Ovary (tissue), 9 donors: ENCODE data around the gene MPIG6B. TPM values are rescaled to one million over a fixed set of nuclear protein-coding genes. Genes with fewer than 3 reads are reported as not detected.

Source experiments
- DNase-seq, 5 donors: peaks; one replicate each; pipeline ENCODE4 v3.0.0-alpha.2; 2019 to 2020
- H3K27ac ChIP-seq, 2 donors: fragments of 200-600 bp; one replicate each; pipeline versions ENCODE4 v1.5.1 to v1.8.0; 2019 to 2022
- H3K27me3 ChIP-seq: fragments of 200-600 bp; one replicate; pipeline ENCODE4 v1.8.0; 2022
- H3K36me3 ChIP-seq: fragments of 200-600 bp; sonication (generic); one replicate; pipeline ENCODE4 v1.5.1; 2019
- H3K4me1 ChIP-seq: one replicate; pipeline ENCODE4 v1.8.1; 2013; ENCODE audit warnings: mild to moderate bottlenecking, moderate library complexity; ENCODE audit not compliant: insufficient read depth
- H3K4me3 ChIP-seq: fragments of 200-600 bp; sonication (generic); one replicate; pipeline ENCODE4 v1.5.1; 2017
- H3K9me3 ChIP-seq, 2 donors: fragments of 200-600 bp in 1 of 2; sonication (generic) in 1 of 2; one replicate each; pipeline versions ENCODE4 v1.5.1 to v1.8.1; 2013 to 2019; ENCODE audit warnings: mild to moderate bottlenecking in 1 of 2, moderate library complexity in 1 of 2
- EP300 ChIP-seq: sonication (generic); formaldehyde crosslinking; IDR thresholded peaks from one replicate; pipeline ENCODE4 v1.6.1; 2017; ENCODE audit warnings: antibody characterized with exemption
- POLR2A ChIP-seq: fragments of 450-650 bp; IDR thresholded peaks from one replicate; pipeline ENCODE4 v1.6.1; 2017; ENCODE audit warnings: antibody characterized with exemption, mild to moderate bottlenecking, moderate library complexity
- WGBS, 3 donors: extraction: QIAGEN DNeasy Blood & Tissue Kit in 1 of 3; methylation state at CpG; one replicate each; pipeline versions ENCODE4 v1.1.5 to v1.1.7; 2013 to 2017; 5-methylcytosine and 5-hydroxymethylcytosine counted together
- intact Hi-C, 4 donors: fragments of 100-400 bp; cut with DNase I; formaldehyde crosslinking; loops; one replicate each; pipeline versions ENCODE4 v1.11.0 to v1.15.1; 2022 to 2023
- microRNA-seq, 3 donors: library from miRNA; unstranded; fragments of <30 nt; microRNA quantifications; one replicate each; pipeline versions ENCODE4 to v1.2.0, GENCODE V29; 2019 to 2020
- polyA plus RNA-seq, 2 donors: library from polyadenylated mRNA; stranded (reverse); fragments of 200-250 nt in 1 of 2; fragments of 350-450 nt in 1 of 2; fragmentation: Illumina TruSeq in 1 of 2; extraction: RNeasy Lipid Tissue Mini Kit (QIAGEN cat#74804) in 1 of 2; gene quantifications; one replicate each; pipeline ENCODE4 v1.2.3, GENCODE V29; 2013 to 2014
- small RNA-seq: library from RNA; depleted of rRNA; stranded (forward); fragments of <200 nt; gene quantifications from one replicate; pipeline ENCODE3, GENCODE V24; 2016
- total RNA-seq, 7 donors: library from RNA; depleted of rRNA in 2 of 7; stranded (reverse); fragments of >200 nt in 2 of 7; fragmentation: NEBNext Ultra II Directional in 3 of 7; extraction: Animal tissue kit (Norgen Biotek cat#: 25700) in 3 of 7; gene quantifications; one replicate each; pipeline versions ENCODE4 v1.1.0 to v1.2.4, GENCODE V29; 2016 to 2023
- TF ChIP-seq, protein P1 (sequence below), 3 donors: fragments of 450-650 bp in 2 of 3; fragments of 200-600 bp in 1 of 3; IDR thresholded peaks; one replicate each; pipeline versions ENCODE4 v1.5.1 to v1.8.0; 2016 to 2022; ENCODE audit warnings: antibody characterized with exemption in 3 of 3, mild to moderate bottlenecking in 1 of 3
- donor health status: DM: no; HTN: no; CAD: no; lungs with moderate emphysema.
- donor health status: DM: no; HTN: no; CAD: no.
- donor health status: Bipolar disorder and iron deficiency.
- donor health status: DM: yes; HTN: yes; CAD: no.
- donor health status: DM: no; HTN: no; CAD: no.
- donor health status: DM: yes; HTN: yes; CAD: no.

Gene MPIG6B
- total and polyA plus RNA-seq, 9 donors: 0.06 to 0.94 (median 0.60) TPM; not detected in 4

DNA sequence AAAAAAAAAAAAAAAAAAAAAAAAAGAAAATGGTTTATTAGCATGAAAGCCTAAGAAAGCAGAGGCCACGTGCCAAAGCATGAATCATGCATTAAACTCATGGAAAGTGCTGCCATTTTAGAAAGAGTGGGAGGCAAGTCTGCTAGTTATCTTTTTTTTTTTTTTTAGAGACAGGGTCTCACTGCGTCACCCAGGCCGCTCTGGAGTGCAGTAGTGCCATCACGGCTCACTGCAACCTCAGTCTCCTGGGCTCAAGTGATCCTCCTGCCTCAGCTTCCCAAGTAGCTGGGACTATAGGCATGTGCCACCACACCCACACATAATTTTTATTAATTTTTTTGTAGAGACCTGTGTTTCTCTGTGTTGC lies 48.8 kb downstream of the MPIG6B start:
- 48 to 68% (median 63%) methylated on average over 4 of the region's 4 CpGs for WGBS, 3 donors
- no peaks in the 10 kb centered on the region for H3K9me3 ChIP-seq
- TF ChIP-seq, protein P1, sequence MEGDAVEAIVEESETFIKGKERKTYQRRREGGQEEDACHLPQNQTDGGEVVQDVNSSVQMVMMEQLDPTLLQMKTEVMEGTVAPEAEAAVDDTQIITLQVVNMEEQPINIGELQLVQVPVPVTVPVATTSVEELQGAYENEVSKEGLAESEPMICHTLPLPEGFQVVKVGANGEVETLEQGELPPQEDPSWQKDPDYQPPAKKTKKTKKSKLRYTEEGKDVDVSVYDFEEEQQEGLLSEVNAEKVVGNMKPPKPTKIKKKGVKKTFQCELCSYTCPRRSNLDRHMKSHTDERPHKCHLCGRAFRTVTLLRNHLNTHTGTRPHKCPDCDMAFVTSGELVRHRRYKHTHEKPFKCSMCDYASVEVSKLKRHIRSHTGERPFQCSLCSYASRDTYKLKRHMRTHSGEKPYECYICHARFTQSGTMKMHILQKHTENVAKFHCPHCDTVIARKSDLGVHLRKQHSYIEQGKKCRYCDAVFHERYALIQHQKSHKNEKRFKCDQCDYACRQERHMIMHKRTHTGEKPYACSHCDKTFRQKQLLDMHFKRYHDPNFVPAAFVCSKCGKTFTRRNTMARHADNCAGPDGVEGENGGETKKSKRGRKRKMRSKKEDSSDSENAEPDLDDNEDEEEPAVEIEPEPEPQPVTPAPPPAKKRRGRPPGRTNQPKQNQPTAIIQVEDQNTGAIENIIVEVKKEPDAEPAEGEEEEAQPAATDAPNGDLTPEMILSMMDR (IDR thresholded peaks at IDR 0.05): no peak
- TF ChIP-seq EP300: no peak
- no peak for TF ChIP-seq POLR2A
- DNase-seq: no peak
- no peaks in the 10 kb centered on the region for H3K27me3 ChIP-seq
- no peak overlapping the region for H3K27ac ChIP-seq
- H3K4me1 ChIP-seq: peaks cover 5% of the 10 kb centered on the region
- intact Hi-C loops: loop anchor here in 1 of 4 donors (2.0 kb wide), 1 partner anchor 49 kb away; the partner anchor contains the start of gene MPIG6B
- no peak overlapping the region for H3K4me3 ChIP-seq
- H3K36me3 ChIP-seq: no peaks in the 10 kb centered on the region

DNA sequence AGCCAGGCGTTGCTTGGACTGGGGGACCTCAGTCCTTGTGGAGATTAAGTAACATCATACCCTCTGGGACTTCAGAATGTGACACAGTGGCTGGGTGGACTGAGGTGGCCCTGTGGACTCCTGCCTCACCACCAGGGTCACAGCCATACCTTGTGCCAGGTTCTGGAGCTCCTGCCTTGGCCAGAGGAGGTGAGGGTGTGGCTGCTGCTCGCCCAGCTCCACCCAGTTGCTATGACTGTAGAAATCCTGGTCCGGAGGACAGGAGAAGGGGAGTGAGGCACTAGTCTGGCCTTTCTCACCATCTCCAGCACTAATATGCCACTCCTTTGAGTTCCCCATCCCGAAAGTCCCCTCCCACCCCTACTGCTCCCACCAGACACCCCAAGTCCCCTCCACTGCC lies 52.0 kb downstream of the MPIG6B start:
- no peak overlapping the region for H3K4me3 ChIP-seq
- no peak overlapping the region for H3K27ac ChIP-seq
- H3K27me3 ChIP-seq: no peaks in the 10 kb centered on the region
- TF ChIP-seq, protein P1 (IDR thresholded peaks at IDR 0.05): no peak
- TF ChIP-seq POLR2A (no peak), EP300 (no peak)
- intact Hi-C loops: no loop called here
- 81 to 86% (median 84%) methylated on average over 3 to 4 of the region's 4 CpGs for WGBS, 3 donors
- peaks cover 11% of the 10 kb centered on the region for H3K4me1 ChIP-seq
- H3K9me3 ChIP-seq: no peaks in the 10 kb centered on the region
- H3K36me3 ChIP-seq: no peaks in the 10 kb centered on the region
- DNase-seq: no peak

GRCh38 chr6:31775633-31776484 lies 52.7 kb downstream of the MPIG6B start:
- intact Hi-C loops: no loop called here
- Histone ChIP-seq H3K4me3 (no peak overlapping the region), H3K27me3 (no peaks in the 10 kb centered on the region), H3K27ac (peak overlapping the region in 1 of 2 donors; percentile 9), H3K9me3 (no peaks in the 10 kb centered on the region), H3K4me1 (peaks cover 11% of the 10 kb centered on the region), H3K36me3 (no peaks in the 10 kb centered on the region)
- peak in 1 of 5 donors; percentile 39 for DNase-seq
- WGBS, 3 donors: 88 to 93% (median 91%) methylated on average over 32 of the region's 32 CpGs
- TF ChIP-seq, protein P1 (IDR thresholded peaks at IDR 0.05): no peak
- TF ChIP-seq EP300: no peak
- no peak for TF ChIP-seq POLR2A

Small RNA genes lying within 50 kb of the gene (microRNA-seq; reads per million reads assigned to microRNA genes)
- gene MIR4646: 0.18 to 0.75 (median 0.63) reads per million in 3 donors

Small RNA genes lying within 50 kb of the gene (small RNA-seq; reads per million reads assigned to genes)
- gene LY6G6D (not detected), gene MIR4646 (not detected), gene MSH5-SAPCD1 (not detected), gene RNU6-850P (not detected), gene SAPCD1 (not detected)

Other genes with a start within 250 kb of the MPIG6B start
Only the 30 nearest of the 42 such genes appear.
- 1 to 10 TPM in 1 of 7 donors, under 1 TPM in 1, not detected in 5; 0.18 to 1.3 TPM for gene LTA, start 151.1 kb upstream of the MPIG6B start, total RNA-seq
- gene LTA, start 151.1 kb upstream of the MPIG6B start, polyA plus RNA-seq: under 1 TPM; 0.17 to 0.43 TPM
- 1 to 10 TPM in 2 of 7 donors, under 1 TPM in 3, not detected in 2; 0.24 to 3.0 (median 0.56) TPM for gene TNF, start 147.8 kb upstream of the MPIG6B start, total RNA-seq
- 1 to 10 TPM in 1 of 2 donors, not detected in 1; 1.0 TPM for gene TNF, start 147.8 kb upstream of the MPIG6B start, polyA plus RNA-seq
- 1 to 10 TPM in 1 of 7 donors, under 1 TPM in 3, not detected in 3; 0.42 to 1.8 (median 0.62) TPM for gene LTB, start 140.9 kb upstream of the MPIG6B start, total RNA-seq
- under 1 TPM; 0.48 to 0.73 TPM for gene LTB, start 140.9 kb upstream of the MPIG6B start, polyA plus RNA-seq
- 10 to 100 TPM in 3 of 7 donors, 1 to 10 TPM in 4; 3.8 to 34.0 (median 8.6) TPM for gene LST1, start 137.1 kb upstream of the MPIG6B start, total RNA-seq
- 10 to 100 TPM in 1 of 2 donors, 1 to 10 TPM in 1; 8.1 to 12.2 TPM for gene LST1, start 137.1 kb upstream of the MPIG6B start, polyA plus RNA-seq
- under 1 TPM in 1 of 7 donors, not detected in 6; 0.59 TPM for gene NCR3, start 130.4 kb upstream of the MPIG6B start, total RNA-seq
- under 1 TPM in 1 of 2 donors, not detected in 1; 0.27 TPM for gene NCR3, start 130.4 kb upstream of the MPIG6B start, polyA plus RNA-seq
- gene AIF1, start 108.1 kb upstream of the MPIG6B start, total RNA-seq: 10 to 100 TPM in 4 of 7 donors, 1 to 10 TPM in 3; 4.5 to 26.6 (median 12.9) TPM
- 10 to 100 TPM; 24.5 to 82.4 TPM for gene AIF1, start 108.1 kb upstream of the MPIG6B start, polyA plus RNA-seq
- 100 to 1,000 TPM in 5 of 7 donors, 10 to 100 TPM in 2; 48.5 to 222 (median 180) TPM for gene PRRC2A, start 102.7 kb upstream of the MPIG6B start, total RNA-seq
- 100 to 1,000 TPM in 1 of 2 donors, 10 to 100 TPM in 1; 64.8 to 104 TPM for gene PRRC2A, start 102.7 kb upstream of the MPIG6B start, polyA plus RNA-seq
- gene BAG6, start 70.7 kb upstream of the MPIG6B start, total RNA-seq: 100 to 1,000 TPM; 113 to 246 (median 209) TPM
- 100 to 1,000 TPM; 140 to 170 TPM for gene BAG6, start 70.7 kb upstream of the MPIG6B start, polyA plus RNA-seq
- gene APOM, start 67.5 kb upstream of the MPIG6B start, total RNA-seq: 1 to 10 TPM; 1.3 to 7.2 (median 4.0) TPM
- gene APOM, start 67.5 kb upstream of the MPIG6B start, polyA plus RNA-seq: 1 to 10 TPM; 1.5 to 7.7 TPM
- gene C6orf47, start 62.6 kb upstream of the MPIG6B start, total RNA-seq: 10 to 100 TPM; 13.9 to 26.2 (median 22.6) TPM
- 10 to 100 TPM; 15.9 to 17.6 TPM for gene C6orf47, start 62.6 kb upstream of the MPIG6B start, polyA plus RNA-seq
- gene GPANK1, start 58.4 kb upstream of the MPIG6B start, total RNA-seq: 10 to 100 TPM; 14.6 to 19.9 (median 16.5) TPM
- 10 to 100 TPM; 25.1 to 26.6 TPM for gene GPANK1, start 58.4 kb upstream of the MPIG6B start, polyA plus RNA-seq
- gene CSNK2B, start 57.3 kb upstream of the MPIG6B start, total RNA-seq: 100 to 1,000 TPM; 120 to 258 (median 139) TPM
- gene CSNK2B, start 57.3 kb upstream of the MPIG6B start, polyA plus RNA-seq: 100 to 1,000 TPM; 186 to 240 TPM
- gene LY6G5B, start 53.4 kb upstream of the MPIG6B start, total RNA-seq: 10 to 100 TPM in 5 of 7 donors, 1 to 10 TPM in 2; 8.5 to 28.4 (median 13.1) TPM
- gene LY6G5B, start 53.4 kb upstream of the MPIG6B start, polyA plus RNA-seq: 10 to 100 TPM; 11.4 to 15.0 TPM
- 1 to 10 TPM in 6 of 7 donors, not detected in 1; 1.2 to 2.3 (median 2.0) TPM for gene LY6G5C, start 42.3 kb upstream of the MPIG6B start, total RNA-seq
- 1 to 10 TPM; 2.7 to 3.7 TPM for gene LY6G5C, start 42.3 kb upstream of the MPIG6B start, polyA plus RNA-seq
- 10 to 100 TPM; 31.1 to 60.4 (median 37.6) TPM for gene ABHD16A, start 20.0 kb upstream of the MPIG6B start, total RNA-seq
- gene ABHD16A, start 20.0 kb upstream of the MPIG6B start, polyA plus RNA-seq: 10 to 100 TPM; 25.4 to 35.2 TPM
- gene LY6G6F, start 16.5 kb upstream of the MPIG6B start, total RNA-seq: not detected
- gene LY6G6F, start 16.5 kb upstream of the MPIG6B start, polyA plus RNA-seq: not detected
- not detected for gene LY6G6D, start 8.0 kb upstream of the MPIG6B start, total RNA-seq
- gene LY6G6D, start 8.0 kb upstream of the MPIG6B start, polyA plus RNA-seq: not detected
- gene LY6G6C, start 1.6 kb upstream of the MPIG6B start, total RNA-seq: 1 to 10 TPM in 2 of 7 donors, not detected in 5; 1.0 to 4.9 TPM
- under 1 TPM in 1 of 2 donors, not detected in 1; 0.17 TPM for gene LY6G6C, start 1.6 kb upstream of the MPIG6B start, polyA plus RNA-seq
- 100 to 1,000 TPM in 3 of 7 donors, 10 to 100 TPM in 4; 61.2 to 139 (median 95.2) TPM for gene DDAH2, start 5.9 kb downstream of the MPIG6B start, total RNA-seq
- gene DDAH2, start 5.9 kb downstream of the MPIG6B start, polyA plus RNA-seq: 100 to 1,000 TPM in 1 of 2 donors, 10 to 100 TPM in 1; 23.9 to 127 TPM
- 100 to 1,000 TPM; 128 to 208 (median 184) TPM for gene CLIC1, start 13.2 kb downstream of the MPIG6B start, total RNA-seq
- gene CLIC1, start 13.2 kb downstream of the MPIG6B start, polyA plus RNA-seq: 100 to 1,000 TPM; 199 to 473 TPM
- 10 to 100 TPM in 4 of 7 donors, 1 to 10 TPM in 3; 8.6 to 19.1 (median 14.5) TPM for gene MSH5, start 16.6 kb downstream of the MPIG6B start, total RNA-seq
- 1 to 10 TPM; 4.8 to 7.8 TPM for gene MSH5, start 16.6 kb downstream of the MPIG6B start, polyA plus RNA-seq
- gene SAPCD1, start 39.3 kb downstream of the MPIG6B start, total RNA-seq: 1 to 10 TPM in 5 of 7 donors, under 1 TPM in 1, not detected in 1; 0.94 to 5.2 (median 3.6) TPM
- 1 to 10 TPM; 1.6 to 2.9 TPM for gene SAPCD1, start 39.3 kb downstream of the MPIG6B start, polyA plus RNA-seq
- 10 to 100 TPM in 1 of 7 donors, 1 to 10 TPM in 5, under 1 TPM in 1; 0.48 to 25.2 (median 1.7) TPM for gene VWA7, start 54.0 kb downstream of the MPIG6B start, total RNA-seq
- gene VWA7, start 54.0 kb downstream of the MPIG6B start, polyA plus RNA-seq: under 1 TPM; 0.18 to 0.62 TPM
- 10 to 100 TPM; 16.0 to 73.6 (median 44.1) TPM for gene VARS1, start 72.4 kb downstream of the MPIG6B start, total RNA-seq
- 10 to 100 TPM; 21.1 to 29.8 TPM for gene VARS1, start 72.4 kb downstream of the MPIG6B start, polyA plus RNA-seq
- gene LSM2, start 83.6 kb downstream of the MPIG6B start, total RNA-seq: 10 to 100 TPM; 35.9 to 58.3 (median 47.5) TPM
- 10 to 100 TPM; 51.2 to 90.7 TPM for gene LSM2, start 83.6 kb downstream of the MPIG6B start, polyA plus RNA-seq
- 1 to 10 TPM; 1.3 to 6.1 (median 3.9) TPM for gene HSPA1L, start 91.9 kb downstream of the MPIG6B start, total RNA-seq
- gene HSPA1L, start 91.9 kb downstream of the MPIG6B start, polyA plus RNA-seq: 1 to 10 TPM; 3.2 to 6.1 TPM
- 100 to 1,000 TPM in 5 of 7 donors, 10 to 100 TPM in 2; 51.5 to 340 (median 140) TPM for gene HSPA1A, start 92.2 kb downstream of the MPIG6B start, total RNA-seq
- 10 to 100 TPM; 44.6 to 83.1 TPM for gene HSPA1A, start 92.2 kb downstream of the MPIG6B start, polyA plus RNA-seq
- gene HSPA1B, start 104.4 kb downstream of the MPIG6B start, total RNA-seq: 100 to 1,000 TPM; 119 to 506 (median 196) TPM
- gene HSPA1B, start 104.4 kb downstream of the MPIG6B start, polyA plus RNA-seq: 10 to 100 TPM; 41.9 to 66.0 TPM
- 10 to 100 TPM; 23.7 to 35.7 (median 28.2) TPM for gene NEU1, start 139.4 kb downstream of the MPIG6B start, total RNA-seq
- gene NEU1, start 139.4 kb downstream of the MPIG6B start, polyA plus RNA-seq: 10 to 100 TPM; 26.3 to 61.1 TPM
- 10 to 100 TPM in 1 of 7 donors, 1 to 10 TPM in 6; 1.4 to 54.8 (median 6.4) TPM for gene SLC44A4, start 155.6 kb downstream of the MPIG6B start, total RNA-seq
- gene SLC44A4, start 155.6 kb downstream of the MPIG6B start, polyA plus RNA-seq: 1 to 10 TPM; 1.8 to 2.5 TPM